Measurements from ENCODE around the gene C21orf58. TPM values are rescaled to one million over a fixed set of nuclear protein-coding genes. Genes with fewer than 3 reads are reported as not detected.
"Not testable (repeated sequence)": the region's sequence is repeated elsewhere in the genome, so short reads cannot be mapped to it uniquely, and the experiment has no call there.

Gene C21orf58
- total RNA-seq, 1 donor from 2014 or later: 12.1 TPM

DNA sequence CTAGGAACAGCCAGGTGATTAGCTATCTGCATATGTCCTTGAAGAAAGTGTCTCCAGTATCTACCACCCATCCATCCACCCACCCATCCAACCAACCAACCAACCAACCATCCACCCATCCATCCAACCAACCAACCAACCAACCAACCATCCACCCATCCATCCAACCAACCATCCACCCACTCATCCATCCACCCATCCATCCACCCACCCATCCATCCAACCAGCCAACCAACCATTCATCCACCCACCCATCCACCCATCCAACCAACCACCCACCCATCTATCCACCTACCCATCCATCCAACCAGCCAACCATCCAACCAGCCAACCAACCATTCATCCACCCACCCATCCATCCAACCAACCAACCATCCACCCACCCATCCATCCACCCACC, 12.1 kb downstream of the C21orf58 start:
- no peak for DNase-seq (ENCODE audit: low read depth)
- TF ChIP-seq, protein P1, sequence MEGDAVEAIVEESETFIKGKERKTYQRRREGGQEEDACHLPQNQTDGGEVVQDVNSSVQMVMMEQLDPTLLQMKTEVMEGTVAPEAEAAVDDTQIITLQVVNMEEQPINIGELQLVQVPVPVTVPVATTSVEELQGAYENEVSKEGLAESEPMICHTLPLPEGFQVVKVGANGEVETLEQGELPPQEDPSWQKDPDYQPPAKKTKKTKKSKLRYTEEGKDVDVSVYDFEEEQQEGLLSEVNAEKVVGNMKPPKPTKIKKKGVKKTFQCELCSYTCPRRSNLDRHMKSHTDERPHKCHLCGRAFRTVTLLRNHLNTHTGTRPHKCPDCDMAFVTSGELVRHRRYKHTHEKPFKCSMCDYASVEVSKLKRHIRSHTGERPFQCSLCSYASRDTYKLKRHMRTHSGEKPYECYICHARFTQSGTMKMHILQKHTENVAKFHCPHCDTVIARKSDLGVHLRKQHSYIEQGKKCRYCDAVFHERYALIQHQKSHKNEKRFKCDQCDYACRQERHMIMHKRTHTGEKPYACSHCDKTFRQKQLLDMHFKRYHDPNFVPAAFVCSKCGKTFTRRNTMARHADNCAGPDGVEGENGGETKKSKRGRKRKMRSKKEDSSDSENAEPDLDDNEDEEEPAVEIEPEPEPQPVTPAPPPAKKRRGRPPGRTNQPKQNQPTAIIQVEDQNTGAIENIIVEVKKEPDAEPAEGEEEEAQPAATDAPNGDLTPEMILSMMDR (conservative IDR thresholded peaks at IDR 0.05; ENCODE audit: low read depth, low read length): no peak
- no peak overlapping the region for H3K4me3 ChIP-seq (ENCODE audit: low read depth, low read length)

DNA sequence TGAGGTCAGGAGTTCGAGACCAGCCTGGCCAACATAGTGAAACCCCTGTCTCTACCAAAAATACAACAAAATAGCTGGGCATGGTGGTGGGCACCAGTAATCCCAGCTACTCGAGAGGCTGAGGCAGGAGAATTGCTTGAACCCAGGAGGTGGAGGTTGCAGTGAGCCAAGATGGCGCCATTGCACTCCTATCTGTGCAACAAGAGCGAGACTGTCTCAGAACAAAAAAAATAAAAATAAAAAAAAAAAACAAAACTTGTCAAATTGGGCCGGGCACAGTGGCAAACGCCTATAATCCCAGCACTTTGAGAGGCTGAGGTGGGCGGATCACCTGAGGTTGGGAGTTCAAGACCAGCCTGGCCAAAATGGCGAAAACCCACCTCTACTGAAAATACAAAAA, 13.4 kb downstream of the C21orf58 start:
- not testable (repeated sequence) for DNase-seq (ENCODE audit: low read depth); H3K4me3 ChIP-seq (ENCODE audit: low read depth, low read length)

DNA sequence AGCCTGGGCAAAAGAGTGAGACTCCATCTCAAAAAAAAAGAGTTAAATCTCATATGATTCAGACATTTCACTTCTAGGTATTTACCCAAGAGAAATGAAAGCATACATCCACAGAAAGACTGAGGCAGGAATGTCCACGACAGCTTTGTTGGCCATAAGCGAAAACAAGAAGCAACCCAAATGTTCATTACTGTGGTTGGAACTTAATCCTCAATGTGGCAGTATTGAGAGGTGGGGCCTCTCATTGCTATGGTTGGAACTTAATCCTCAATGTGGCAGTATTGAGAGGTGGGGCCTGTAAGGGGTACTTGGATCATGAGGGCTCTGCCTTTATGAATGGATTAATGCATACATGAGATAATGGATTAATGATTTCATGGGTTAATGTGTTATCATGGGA, 15.2 kb downstream of the C21orf58 start:
- no peak overlapping the region for H3K4me3 ChIP-seq (ENCODE audit: low read depth, low read length)
- DNase-seq (ENCODE audit: low read depth): no peak
- TF ChIP-seq, protein P1 (conservative IDR thresholded peaks at IDR 0.05; ENCODE audit: low read depth, low read length): no peak

DNA sequence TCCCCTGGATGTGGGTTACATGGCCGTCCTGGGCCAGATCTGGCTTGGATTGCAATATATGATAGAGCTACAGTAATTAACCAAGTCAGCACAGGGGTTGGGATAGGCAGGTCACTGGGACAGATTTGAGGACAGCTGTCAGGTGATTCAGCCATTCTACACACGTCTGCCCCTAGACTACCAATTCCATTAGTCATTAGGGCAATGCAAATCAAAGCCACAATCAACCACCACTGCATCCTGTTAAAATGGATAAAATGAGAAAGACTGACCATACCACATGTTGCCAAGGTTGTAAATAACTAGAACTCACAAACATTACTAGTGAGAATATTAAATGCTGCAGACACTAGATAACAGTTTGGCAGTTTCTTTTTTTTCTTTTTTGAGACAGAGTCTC, 16.0 kb downstream of the C21orf58 start:
- no peak overlapping the region for H3K4me3 ChIP-seq (ENCODE audit: low read depth, low read length)
- TF ChIP-seq, protein P1 (conservative IDR thresholded peaks at IDR 0.05; ENCODE audit: low read depth, low read length): no peak
- DNase-seq (ENCODE audit: low read depth): no peak

DNA sequence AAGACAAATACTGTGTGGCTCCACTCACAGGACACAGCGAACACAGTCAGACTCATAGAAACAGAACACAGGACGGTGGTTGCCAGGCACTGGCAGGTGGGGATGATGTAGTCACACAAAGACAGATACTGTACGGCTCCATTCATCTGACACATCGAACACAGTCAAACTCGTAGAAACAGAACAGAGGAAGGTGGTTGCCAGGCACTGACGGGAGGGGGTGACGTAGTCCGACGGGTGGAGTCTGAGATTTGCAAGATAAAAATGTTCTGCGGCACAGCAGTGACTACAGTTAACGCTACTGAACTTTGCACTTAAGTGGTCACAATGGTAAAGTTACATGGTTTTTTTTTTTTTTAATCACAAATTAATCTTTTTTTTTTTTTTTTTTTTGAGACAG, 18.7 kb downstream of the C21orf58 start:
- TF ChIP-seq, protein P1 (conservative IDR thresholded peaks at IDR 0.05; ENCODE audit: low read depth, low read length): no peak
- DNase-seq (ENCODE audit: low read depth): no peak

DNA sequence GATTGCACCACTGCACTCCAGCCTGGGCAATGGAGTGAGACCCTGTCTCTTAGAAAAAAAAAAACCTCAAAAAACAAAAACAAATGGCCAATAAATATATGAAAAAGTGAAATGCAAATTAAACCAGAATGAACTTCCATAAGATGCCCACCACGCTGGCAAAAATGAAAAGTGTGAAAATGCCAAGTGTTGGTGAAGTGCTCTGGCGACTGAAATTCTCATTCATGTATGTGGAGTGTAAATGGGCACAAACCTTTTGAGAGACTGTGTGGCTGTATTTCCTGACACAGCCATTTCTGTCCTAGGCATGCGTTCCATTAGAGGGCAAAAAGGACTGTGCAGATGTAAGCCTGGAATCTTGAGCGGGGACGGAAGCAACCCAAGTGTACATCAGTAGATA, 19.2 kb downstream of the C21orf58 start:
- DNase-seq (ENCODE audit: low read depth): no peak
- no peak overlapping the region for H3K4me3 ChIP-seq (ENCODE audit: low read depth, low read length)
- TF ChIP-seq, protein P1 (conservative IDR thresholded peaks at IDR 0.05; ENCODE audit: low read depth, low read length): no peak

More for the DNA sequence above, 18.7 kb downstream of the C21orf58 start:
- H3K4me3 ChIP-seq (ENCODE audit: low read depth, low read length): no peak overlapping the region

DNA sequence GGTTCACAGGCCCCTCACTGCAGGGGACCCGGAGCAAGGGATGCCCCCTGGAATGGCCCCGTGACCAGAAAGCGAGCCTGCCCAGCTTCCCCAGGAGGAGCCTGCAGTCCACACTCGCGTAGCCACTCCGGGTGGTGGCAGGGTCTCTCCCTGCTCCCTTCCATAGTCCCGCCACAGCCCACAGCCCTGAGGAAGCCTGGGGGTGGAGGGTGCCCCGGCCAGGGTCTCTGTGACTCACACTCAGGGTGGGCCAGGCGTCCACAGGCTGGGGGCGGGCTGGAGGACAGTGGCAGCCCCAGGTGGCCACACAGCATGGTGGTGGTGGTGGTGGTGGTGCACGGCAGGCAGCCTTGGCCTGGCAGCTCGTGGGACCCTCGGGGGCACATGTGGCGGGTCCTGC, 21.9 kb downstream of the C21orf58 start:
- TF ChIP-seq, protein P1 (conservative IDR thresholded peaks at IDR 0.05; ENCODE audit: low read depth, low read length): no peak
- DNase-seq (ENCODE audit: low read depth): no peak
- H3K4me3 ChIP-seq (ENCODE audit: low read depth, low read length): no peak overlapping the region

DNA sequence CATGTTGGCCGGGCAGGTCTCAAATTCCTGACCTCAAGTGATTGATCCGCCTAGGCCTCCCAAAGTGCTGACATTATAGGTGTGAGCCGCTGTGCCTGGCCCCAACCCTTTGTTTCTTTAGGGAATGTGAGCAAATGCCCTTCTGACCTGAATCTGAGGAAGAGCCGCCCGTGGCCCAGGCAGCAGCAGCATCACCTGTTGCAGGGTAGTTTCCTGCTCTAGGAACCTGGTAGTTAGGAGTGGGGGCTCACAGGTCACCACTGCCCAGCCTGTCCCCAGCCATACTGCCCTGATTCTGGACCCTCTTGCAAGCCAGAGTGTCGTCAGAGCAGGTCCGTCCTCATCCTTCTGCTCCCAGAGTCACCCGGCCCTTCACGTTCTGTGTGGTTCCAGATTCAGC, 24.5 kb downstream of the C21orf58 start:
- H3K4me3 ChIP-seq (ENCODE audit: low read depth, low read length): no peak overlapping the region
- TF ChIP-seq, protein P1 (conservative IDR thresholded peaks at IDR 0.05; ENCODE audit: low read depth, low read length): no peak
- DNase-seq (ENCODE audit: low read depth): no peak

Data from epithelial cell of proximal tubule (primary cell).